WTC11 (cell line): ENCODE results near the gene GRM4. TPM values are rescaled to one million over a fixed set of nuclear protein-coding genes. Genes with fewer than 3 reads are reported as not detected.

ENCODE experiments used
- ATAC-seq: fragments of 200-7000 bp; cut with Tn5 transposase; 2 replicates; pipeline ENCODE4 v1.10.0; 2021; ENCODE audit warnings: mild to moderate bottlenecking, moderate library complexity
- CTCF ChIA-PET: fragments of 300-600 bp; sonication (Branson Sonifier 250); formaldehyde crosslinking; loops from one replicate; lab custom pipeline; 2021; ENCODE audit warnings: antibody characterized with exemption; lab: Charles Lee
- POLR2A ChIA-PET: fragments of 350-600 bp; sonication (Branson Sonifier 250); formaldehyde crosslinking; loops from one replicate; lab custom pipeline; 2021; ENCODE audit warnings: antibody characterized with exemption; lab: Charles Lee
- DNase-seq: peaks from one replicate; pipeline ENCODE4 v3.0.0; 2021; ENCODE audit warnings: low spot score
- H3K27ac Mint-ChIP-seq: 2 replicates; pipeline ENCODE4 v1.8.0; 2021; ENCODE audit warnings: mixed read lengths
- H3K27me3 Mint-ChIP-seq: 2 replicates; pipeline ENCODE4 v1.8.0; 2021; ENCODE audit warnings: low read depth, mild to moderate bottlenecking, moderate library complexity, mixed read lengths
- H3K36me3 Mint-ChIP-seq: 2 replicates; pipeline ENCODE4 v1.8.0; 2021; ENCODE audit warnings: mixed read lengths
- H3K4me1 Mint-ChIP-seq: 2 replicates; pipeline ENCODE4 v1.8.0; 2022; ENCODE audit warnings: mixed read lengths
- H3K4me3 Mint-ChIP-seq: 2 replicates; pipeline ENCODE4 v1.8.0; 2021; ENCODE audit warnings: mild to moderate bottlenecking, moderate library complexity, mixed read lengths
- H3K9me3 Mint-ChIP-seq: 2 replicates; pipeline ENCODE4 v1.8.0; 2021; ENCODE audit warnings: mixed read lengths
- ARID4B ChIP-seq: sonication (generic); formaldehyde crosslinking; IDR thresholded peaks from 2 replicates; pipeline ENCODE4 v1.8.0; 2023; ENCODE audit warnings: missing genetic modification reagents, mild to moderate bottlenecking, borderline replicate concordance
- CTCF ChIP-seq: fragments of 200-600 bp; IDR thresholded peaks from 2 replicates; pipeline ENCODE4 v1.8.0; 2022; ENCODE audit warnings: antibody characterized with exemption
- EMX1 ChIP-seq: fragments of 250-450 bp; sonication (Bioruptor Pico); IDR thresholded peaks from 2 replicates; pipeline ENCODE4 v1.8.0; 2021; ENCODE audit warnings: mild to moderate bottlenecking
- ESRRA ChIP-seq: sonication (generic); formaldehyde crosslinking; IDR thresholded peaks from 2 replicates; pipeline ENCODE4 v1.8.1; 2022; ENCODE audit warnings: mild to moderate bottlenecking, missing genetic modification reagents, borderline replicate concordance
- FOXK1 ChIP-seq: sonication (generic); formaldehyde crosslinking; IDR thresholded peaks from 2 replicates; pipeline ENCODE4 v1.8.0; 2022; ENCODE audit warnings: mild to moderate bottlenecking, moderate library complexity, missing genetic modification reagents
- HMGA2 ChIP-seq: fragments of 250-450 bp; sonication (Bioruptor Pico); IDR thresholded peaks from 2 replicates; pipeline ENCODE4 v1.4.0; 2021; ENCODE audit warnings: mild to moderate bottlenecking, moderate library complexity
- IRF2 ChIP-seq: sonication (generic); formaldehyde crosslinking; IDR thresholded peaks from 2 replicates; pipeline ENCODE4 v1.8.0; 2022; ENCODE audit warnings: low read depth, missing genetic modification reagents, borderline replicate concordance
- JUN ChIP-seq: sonication (generic); formaldehyde crosslinking; IDR thresholded peaks from 2 replicates; pipeline ENCODE4 v1.8.0; 2023; ENCODE audit warnings: mild to moderate bottlenecking, missing genetic modification reagents
- OVOL2 ChIP-seq: fragments of 250-450 bp; sonication (Bioruptor Pico); IDR thresholded peaks from 2 replicates; pipeline ENCODE4 v1.9.0; 2021; ENCODE audit warnings: mild to moderate bottlenecking, borderline replicate concordance
- RELA ChIP-seq: sonication (generic); formaldehyde crosslinking; IDR thresholded peaks from 2 replicates; pipeline ENCODE4 v1.8.1; 2022; ENCODE audit warnings: missing genetic modification reagents, mild to moderate bottlenecking, borderline replicate concordance
- SOX15 ChIP-seq: fragments of 250-450 bp; sonication (Bioruptor Pico); IDR thresholded peaks from 2 replicates; pipeline ENCODE4 v1.9.0; 2021; ENCODE audit warnings: mild to moderate bottlenecking
- TEAD4 ChIP-seq: sonication (generic); formaldehyde crosslinking; IDR thresholded peaks from 2 replicates; pipeline ENCODE4 v1.8.0; 2022; ENCODE audit warnings: mild to moderate bottlenecking, missing genetic modification reagents
- ZBTB21 ChIP-seq: sonication (generic); formaldehyde crosslinking; IDR thresholded peaks from 2 replicates; pipeline ENCODE4 v1.8.1; 2023; ENCODE audit warnings: mild to moderate bottlenecking, missing genetic modification reagents, borderline replicate concordance
- ZNF232 ChIP-seq: sonication (generic); formaldehyde crosslinking; IDR thresholded peaks from 2 replicates; pipeline ENCODE4 v1.8.0; 2022; ENCODE audit warnings: mild to moderate bottlenecking, missing genetic modification reagents
- ZNF423 ChIP-seq: fragments of 250-450 bp; sonication (Bioruptor Pico); IDR thresholded peaks from 2 replicates; pipeline ENCODE4 v2.1.2; 2022; ENCODE audit warnings: mild to moderate bottlenecking, moderate library complexity
- ZNF671 ChIP-seq: fragments of 250-450 bp; sonication (Bioruptor Pico); IDR thresholded peaks from 2 replicates; pipeline ENCODE4 v1.8.0; 2021; ENCODE audit warnings: mild to moderate bottlenecking
- total RNA-seq: library from RNA; stranded (reverse); gene quantifications from 3 replicates; pipeline ENCODE4 v1.2.3, GENCODE V29; 2021
- TF ChIP-seq, protein P1 (sequence below): sonication (generic); formaldehyde crosslinking; IDR thresholded peaks from 2 replicates; pipeline ENCODE4 v1.8.1; 2023; ENCODE audit warnings: mild to moderate bottlenecking, moderate library complexity, missing genetic modification reagents
- TF ChIP-seq, protein P2 (sequence below): sonication (generic); formaldehyde crosslinking; IDR thresholded peaks from 2 replicates; pipeline ENCODE4 v1.8.0; 2022; ENCODE audit warnings: mild to moderate bottlenecking, missing genetic modification reagents
- TF ChIP-seq, protein P3 (sequence below): sonication (generic); formaldehyde crosslinking; IDR thresholded peaks from 2 replicates; pipeline ENCODE4 v1.8.0; 2022; ENCODE audit warnings: missing genetic modification reagents
- TF ChIP-seq, protein P4 (sequence below): fragments of 250-450 bp; sonication (Bioruptor Pico); conservative IDR thresholded peaks from 2 replicates; pipeline ENCODE4 v1.9.0; 2021; ENCODE audit warnings: mild to moderate bottlenecking

GRM4 gene
- total RNA-seq, 1 experiment from 2014 or later = 34.5 TPM

GRCh38 chr6:34115915-34116314 lies 30.0 kb downstream of the GRM4 start:
- TF ChIP-seq ARID4B (CRISPR knock-in tag) = no peak
- TF ChIP-seq, protein P1, sequence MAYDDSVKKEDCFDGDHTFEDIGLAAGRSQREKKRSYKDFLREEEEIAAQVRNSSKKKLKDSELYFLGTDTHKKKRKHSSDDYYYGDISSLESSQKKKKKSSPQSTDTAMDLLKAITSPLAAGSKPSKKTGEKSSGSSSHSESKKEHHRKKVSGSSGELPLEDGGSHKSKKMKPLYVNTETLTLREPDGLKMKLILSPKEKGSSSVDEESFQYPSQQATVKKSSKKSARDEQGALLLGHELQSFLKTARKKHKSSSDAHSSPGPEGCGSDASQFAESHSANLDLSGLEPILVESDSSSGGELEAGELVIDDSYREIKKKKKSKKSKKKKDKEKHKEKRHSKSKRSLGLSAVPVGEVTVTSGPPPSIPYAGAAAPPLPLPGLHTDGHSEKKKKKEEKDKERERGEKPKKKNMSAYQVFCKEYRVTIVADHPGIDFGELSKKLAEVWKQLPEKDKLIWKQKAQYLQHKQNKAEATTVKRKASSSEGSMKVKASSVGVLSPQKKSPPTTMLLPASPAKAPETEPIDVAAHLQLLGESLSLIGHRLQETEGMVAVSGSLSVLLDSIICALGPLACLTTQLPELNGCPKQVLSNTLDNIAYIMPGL (CRISPR knock-in tag) = no peak
- no peak for TF ChIP-seq HMGA2
- TF ChIP-seq SOX15 (CRISPR knock-in tag) = no peak
- TF ChIP-seq OVOL2 = no peak
- no peak for TF ChIP-seq ZNF232 (CRISPR knock-in tag)
- no peak for TF ChIP-seq CTCF
- no peak for TF ChIP-seq ESRRA (CRISPR knock-in tag)
- TF ChIP-seq IRF2 (CRISPR knock-in tag) = no peak
- H3K4me3 Mint-ChIP-seq = no peak overlapping the region
- ATAC-seq (no peak), DNase-seq (no peak)
- CTCF ChIA-PET = interaction anchor here (0.9 to 1.1 kb wide), 2 partner anchors 16 to 157 kb away, joined by 3 read pairs; no protein-coding TSS in a partner anchor
- no peak overlapping the region for H3K27ac Mint-ChIP-seq
- H3K36me3 Mint-ChIP-seq = no peaks in the 10 kb centered on the region
- no peaks in the 10 kb centered on the region for H3K9me3 Mint-ChIP-seq
- H3K27me3 Mint-ChIP-seq = no peaks in the 10 kb centered on the region; the same call in 1 of the 2 replicates
- POLR2A ChIA-PET = no interaction called here
- peaks cover 16% of the 10 kb centered on the region for H3K4me1 Mint-ChIP-seq

DNA sequence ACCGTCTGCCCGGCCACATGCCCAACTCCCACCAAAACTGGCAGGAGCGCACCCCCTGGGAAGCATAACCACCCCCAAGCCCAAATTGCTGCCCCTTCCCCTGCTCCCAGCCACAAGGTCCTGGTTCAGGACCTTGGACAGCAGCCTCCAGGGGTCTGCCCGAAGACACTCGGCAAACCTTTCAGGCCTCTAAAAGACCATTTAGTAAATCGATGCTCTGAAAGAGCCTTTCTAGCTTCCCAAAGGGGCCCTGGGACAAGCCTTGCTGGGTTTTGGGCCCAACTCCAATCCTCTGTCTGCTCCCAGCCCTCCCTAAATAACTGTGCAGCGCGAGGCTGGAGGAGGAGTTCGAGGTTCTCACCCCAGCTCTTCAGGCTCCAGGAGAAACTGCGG lies 30.5 kb downstream of the GRM4 start:
- ChIA-PET CTCF (interaction anchor here (0.9 to 1.4 kb wide), 4 partner anchors 11 to 157 kb away, joined by 3 to 5 read pairs (median 3); no protein-coding TSS in a partner anchor), POLR2A (no interaction called here)
- no peak overlapping the region for H3K27ac Mint-ChIP-seq
- no peaks in the 10 kb centered on the region; the same call in 1 of the 2 replicates for H3K27me3 Mint-ChIP-seq
- H3K9me3 Mint-ChIP-seq = no peaks in the 10 kb centered on the region
- peaks cover 14% of the 10 kb centered on the region; the same call in 1 of the 2 replicates for H3K4me1 Mint-ChIP-seq
- ATAC-seq = peak; percentile 68
- H3K36me3 Mint-ChIP-seq = no peaks in the 10 kb centered on the region
- no peak overlapping the region for H3K4me3 Mint-ChIP-seq
- DNase-seq = peak; percentile 69
- TF ChIP-seq, protein P2, sequence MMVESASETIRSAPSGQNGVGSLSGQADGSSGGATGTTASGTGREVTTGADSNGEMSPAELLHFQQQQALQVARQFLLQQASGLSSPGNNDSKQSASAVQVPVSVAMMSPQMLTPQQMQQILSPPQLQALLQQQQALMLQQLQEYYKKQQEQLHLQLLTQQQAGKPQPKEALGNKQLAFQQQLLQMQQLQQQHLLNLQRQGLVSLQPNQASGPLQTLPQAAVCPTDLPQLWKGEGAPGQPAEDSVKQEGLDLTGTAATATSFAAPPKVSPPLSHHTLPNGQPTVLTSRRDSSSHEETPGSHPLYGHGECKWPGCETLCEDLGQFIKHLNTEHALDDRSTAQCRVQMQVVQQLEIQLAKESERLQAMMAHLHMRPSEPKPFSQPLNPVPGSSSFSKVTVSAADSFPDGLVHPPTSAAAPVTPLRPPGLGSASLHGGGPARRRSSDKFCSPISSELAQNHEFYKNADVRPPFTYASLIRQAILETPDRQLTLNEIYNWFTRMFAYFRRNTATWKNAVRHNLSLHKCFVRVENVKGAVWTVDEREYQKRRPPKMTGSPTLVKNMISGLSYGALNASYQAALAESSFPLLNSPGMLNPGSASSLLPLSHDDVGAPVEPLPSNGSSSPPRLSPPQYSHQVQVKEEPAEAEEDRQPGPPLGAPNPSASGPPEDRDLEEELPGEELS (CRISPR knock-in tag) = peak; percentile 77
- TF ChIP-seq FOXK1 (CRISPR knock-in tag) (peak; percentile 33; the same call in 1 of the 2 replicates), EMX1 (CRISPR knock-in tag) (no peak), HMGA2 (no peak), JUN (CRISPR knock-in tag) (peak; percentile 92), RELA (CRISPR knock-in tag) (no peak), TEAD4 (CRISPR knock-in tag) (peak; percentile 67; the same call in 1 of the 2 replicates), ZNF671 (CRISPR knock-in tag) (no peak), ZNF423 (no peak), ZBTB21 (CRISPR knock-in tag) (0 out of 2 replicates have a peak, but pooled peaks have one; percentile 55)
- TF ChIP-seq, protein P3, sequence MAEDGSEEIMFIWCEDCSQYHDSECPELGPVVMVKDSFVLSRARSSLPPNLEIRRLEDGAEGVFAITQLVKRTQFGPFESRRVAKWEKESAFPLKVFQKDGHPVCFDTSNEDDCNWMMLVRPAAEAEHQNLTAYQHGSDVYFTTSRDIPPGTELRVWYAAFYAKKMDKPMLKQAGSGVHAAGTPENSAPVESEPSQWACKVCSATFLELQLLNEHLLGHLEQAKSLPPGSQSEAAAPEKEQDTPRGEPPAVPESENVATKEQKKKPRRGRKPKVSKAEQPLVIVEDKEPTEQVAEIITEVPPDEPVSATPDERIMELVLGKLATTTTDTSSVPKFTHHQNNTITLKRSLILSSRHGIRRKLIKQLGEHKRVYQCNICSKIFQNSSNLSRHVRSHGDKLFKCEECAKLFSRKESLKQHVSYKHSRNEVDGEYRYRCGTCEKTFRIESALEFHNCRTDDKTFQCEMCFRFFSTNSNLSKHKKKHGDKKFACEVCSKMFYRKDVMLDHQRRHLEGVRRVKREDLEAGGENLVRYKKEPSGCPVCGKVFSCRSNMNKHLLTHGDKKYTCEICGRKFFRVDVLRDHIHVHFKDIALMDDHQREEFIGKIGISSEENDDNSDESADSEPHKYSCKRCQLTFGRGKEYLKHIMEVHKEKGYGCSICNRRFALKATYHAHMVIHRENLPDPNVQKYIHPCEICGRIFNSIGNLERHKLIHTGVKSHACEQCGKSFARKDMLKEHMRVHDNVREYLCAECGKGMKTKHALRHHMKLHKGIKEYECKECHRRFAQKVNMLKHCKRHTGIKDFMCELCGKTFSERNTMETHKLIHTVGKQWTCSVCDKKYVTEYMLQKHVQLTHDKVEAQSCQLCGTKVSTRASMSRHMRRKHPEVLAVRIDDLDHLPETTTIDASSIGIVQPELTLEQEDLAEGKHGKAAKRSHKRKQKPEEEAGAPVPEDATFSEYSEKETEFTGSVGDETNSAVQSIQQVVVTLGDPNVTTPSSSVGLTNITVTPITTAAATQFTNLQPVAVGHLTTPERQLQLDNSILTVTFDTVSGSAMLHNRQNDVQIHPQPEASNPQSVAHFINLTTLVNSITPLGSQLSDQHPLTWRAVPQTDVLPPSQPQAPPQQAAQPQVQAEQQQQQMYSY (CRISPR knock-in tag) = no peak
- TF ChIP-seq, protein P4, sequence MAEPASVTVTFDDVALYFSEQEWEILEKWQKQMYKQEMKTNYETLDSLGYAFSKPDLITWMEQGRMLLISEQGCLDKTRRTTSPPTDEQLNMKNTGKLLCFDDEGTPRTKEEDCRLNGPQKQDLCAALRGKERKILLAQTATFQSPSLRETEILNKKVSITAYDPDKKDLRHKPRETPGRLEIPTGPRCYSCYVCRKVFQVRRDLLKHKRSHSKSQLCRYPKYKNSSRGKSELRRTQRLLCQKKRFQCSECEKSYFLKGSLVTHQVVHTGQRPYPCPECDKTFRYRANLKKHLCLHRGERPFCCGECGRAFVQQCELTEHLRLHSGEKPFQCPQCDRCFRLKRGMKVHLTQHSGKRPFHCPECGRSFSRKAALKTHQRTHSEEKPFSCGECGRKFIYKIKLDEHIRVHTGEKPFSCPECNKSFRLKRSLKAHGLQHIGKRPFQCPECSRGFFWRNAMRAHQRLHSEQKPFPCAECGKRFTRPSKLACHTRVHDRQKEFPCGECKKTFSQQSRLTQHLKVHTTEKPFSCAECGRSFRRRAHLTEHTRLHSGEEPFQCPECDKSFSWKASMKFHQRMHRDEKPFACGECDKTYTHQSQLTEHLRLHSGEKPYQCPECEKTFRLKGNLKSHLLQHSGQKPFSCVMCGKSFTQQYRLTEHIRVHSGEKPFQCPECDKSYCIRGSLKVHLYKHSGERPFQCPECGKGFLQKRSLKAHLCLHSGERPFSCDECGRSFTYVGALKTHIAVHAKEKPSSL (CRISPR knock-in tag) = no peak
